SK-N-SH treated with all-trans-retinoic acid at 6 μM for 48 hours (cell line): ENCODE results near the gene ETS1.

Experiments used
- ATAC-seq: fragments of 200-7000 bp; cut with Tn5 transposase; 3 replicates; pipeline ENCODE4 v1.9.1; 2020; ENCODE audit warnings: mild to moderate bottlenecking, moderate library complexity
- ARNTL ChIP-seq: fragments of 450-650 bp; formaldehyde crosslinking; IDR thresholded peaks from 2 replicates; pipeline ENCODE4 v1.5.0; 2020; ENCODE audit warnings: low read depth, mild to moderate bottlenecking, moderate library complexity, borderline replicate concordance
- BACH2 ChIP-seq: fragments of 250-450 bp; sonication (Bioruptor Pico); IDR thresholded peaks from 2 replicates; pipeline ENCODE4 v1.9.0; 2021; ENCODE audit warnings: mild to moderate bottlenecking, borderline replicate concordance
- CREB5 ChIP-seq: fragments of 250-450 bp; sonication (Bioruptor Pico); IDR thresholded peaks from 2 replicates; pipeline ENCODE4 v1.5.1; 2020; ENCODE audit warnings: low read depth, mild to moderate bottlenecking, moderate library complexity
- CSDC2 ChIP-seq: fragments of 250-450 bp; sonication (Bioruptor Pico); IDR thresholded peaks from 2 replicates; pipeline ENCODE4 v1.5.0; 2020; ENCODE audit warnings: mild to moderate bottlenecking, moderate library complexity
- ESRRG ChIP-seq: fragments of 250-450 bp; sonication (Bioruptor Pico); IDR thresholded peaks from 2 replicates; pipeline ENCODE4 v1.6.1; 2021; ENCODE audit warnings: mild to moderate bottlenecking
- GLIS3 ChIP-seq: fragments of 250-450 bp; sonication (Bioruptor Pico); IDR thresholded peaks from 2 replicates; pipeline ENCODE4 v1.5.0; 2020; ENCODE audit warnings: mild to moderate bottlenecking, moderate library complexity
- ISL1 ChIP-seq: fragments of 250-450 bp; sonication (Bioruptor Pico); IDR thresholded peaks from 2 replicates; pipeline ENCODE4 v2.1.2; 2022; ENCODE audit warnings: mild to moderate bottlenecking, moderate library complexity
- OSR1 ChIP-seq: fragments of 250-450 bp; sonication (Bioruptor Pico); IDR thresholded peaks from 2 replicates; pipeline ENCODE4 v1.8.0; 2022; ENCODE audit warnings: moderate library complexity, mild to moderate bottlenecking, inconsistent platforms
- PATZ1 ChIP-seq: fragments of 250-450 bp; sonication (Bioruptor Pico); IDR thresholded peaks from 2 replicates; pipeline ENCODE4 v1.8.0; 2020; ENCODE audit warnings: mild to moderate bottlenecking, moderate library complexity, borderline replicate concordance
- PPARA ChIP-seq: fragments of 250-450 bp; sonication (Bioruptor Pico); IDR thresholded peaks from 2 replicates; pipeline ENCODE4 v1.5.0; 2020; ENCODE audit warnings: mild to moderate bottlenecking, borderline replicate concordance
- RARB ChIP-seq: fragments of 250-450 bp; sonication (Bioruptor Pico); IDR thresholded peaks from 2 replicates; pipeline ENCODE4 v1.8.0; 2021; ENCODE audit warnings: mild to moderate bottlenecking, moderate library complexity
- SNAI2 ChIP-seq: fragments of 250-450 bp; sonication (Bioruptor Pico); IDR thresholded peaks from 2 replicates; pipeline ENCODE4 v1.5.0; 2020; ENCODE audit warnings: mild to moderate bottlenecking, moderate library complexity
- TCF4 ChIP-seq: fragments of 250-450 bp; sonication (Bioruptor Pico); IDR thresholded peaks from 2 replicates; pipeline ENCODE4 v1.8.0; 2021; ENCODE audit warnings: mild to moderate bottlenecking, moderate library complexity, borderline replicate concordance
- TOX ChIP-seq: fragments of 250-450 bp; sonication (Bioruptor Pico); IDR thresholded peaks from 2 replicates; pipeline ENCODE4 v1.8.0; 2021; ENCODE audit warnings: mild to moderate bottlenecking, moderate library complexity, borderline replicate concordance
- ZC3H10 ChIP-seq: fragments of 250-450 bp; sonication (Bioruptor Pico); IDR thresholded peaks from 2 replicates; pipeline ENCODE4 v1.5.1; 2021; ENCODE audit warnings: mild to moderate bottlenecking, moderate library complexity
- ZFP30 ChIP-seq: fragments of 450-650 bp; formaldehyde crosslinking; IDR thresholded peaks from 2 replicates; pipeline ENCODE4 v1.5.0; 2022; ENCODE audit warnings: mild to moderate bottlenecking, moderate library complexity
- ZNF565 ChIP-seq: fragments of 450-650 bp; formaldehyde crosslinking; conservative IDR thresholded peaks from 2 replicates; pipeline ENCODE4 v1.5.0; 2020; ENCODE audit warnings: low read depth, mild to moderate bottlenecking, moderate library complexity
- ZNF70 ChIP-seq: fragments of 450-650 bp; formaldehyde crosslinking; IDR thresholded peaks from 2 replicates; pipeline ENCODE4 v1.5.0; 2020; ENCODE audit warnings: mild to moderate bottlenecking, moderate library complexity
- ZNF8 ChIP-seq: fragments of 450-650 bp; formaldehyde crosslinking; IDR thresholded peaks from 2 replicates; pipeline ENCODE4 v1.5.0; 2020; ENCODE audit warnings: mild to moderate bottlenecking, moderate library complexity
- TF ChIP-seq, protein P1 (sequence below): fragments of 250-450 bp; sonication (Bioruptor Pico); IDR thresholded peaks from 2 replicates; pipeline ENCODE4 v1.8.0; 2021; ENCODE audit warnings: low read depth, mild to moderate bottlenecking, moderate library complexity, borderline replicate concordance
- TF ChIP-seq, protein P2 (sequence below): fragments of 250-450 bp; sonication (Bioruptor Pico); IDR thresholded peaks from 2 replicates; pipeline ENCODE4 v1.5.0; 2020; ENCODE audit warnings: mild to moderate bottlenecking, moderate library complexity
- TF ChIP-seq, protein P3 (sequence below): fragments of 250-450 bp; sonication (Bioruptor Pico); IDR thresholded peaks from 2 replicates; pipeline ENCODE4 v1.5.1; 2021; ENCODE audit warnings: mild to moderate bottlenecking, moderate library complexity

The ETS1 gene

GRCh38 chr11:128482512-128483191 is 104.7 kb downstream of the ETS1 start:
- no peak for ATAC-seq
- TF ChIP-seq ZC3H10 (CRISPR knock-in tag) (no peak), ISL1 (CRISPR knock-in tag) (no peak), TOX (no peak)
- TF ChIP-seq, protein P1, sequence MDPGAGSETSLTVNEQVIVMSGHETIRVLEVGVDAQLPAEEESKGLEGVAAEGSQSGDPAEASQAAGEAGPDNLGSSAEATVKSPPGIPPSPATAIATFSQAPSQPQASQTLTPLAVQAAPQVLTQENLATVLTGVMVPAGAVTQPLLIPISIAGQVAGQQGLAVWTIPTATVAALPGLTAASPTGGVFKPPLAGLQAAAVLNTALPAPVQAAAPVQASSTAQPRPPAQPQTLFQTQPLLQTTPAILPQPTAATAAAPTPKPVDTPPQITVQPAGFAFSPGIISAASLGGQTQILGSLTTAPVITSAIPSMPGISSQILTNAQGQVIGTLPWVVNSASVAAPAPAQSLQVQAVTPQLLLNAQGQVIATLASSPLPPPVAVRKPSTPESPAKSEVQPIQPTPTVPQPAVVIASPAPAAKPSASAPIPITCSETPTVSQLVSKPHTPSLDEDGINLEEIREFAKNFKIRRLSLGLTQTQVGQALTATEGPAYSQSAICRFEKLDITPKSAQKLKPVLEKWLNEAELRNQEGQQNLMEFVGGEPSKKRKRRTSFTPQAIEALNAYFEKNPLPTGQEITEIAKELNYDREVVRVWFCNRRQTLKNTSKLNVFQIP (CRISPR knock-in tag), result no peak
- TF ChIP-seq, protein P2, sequence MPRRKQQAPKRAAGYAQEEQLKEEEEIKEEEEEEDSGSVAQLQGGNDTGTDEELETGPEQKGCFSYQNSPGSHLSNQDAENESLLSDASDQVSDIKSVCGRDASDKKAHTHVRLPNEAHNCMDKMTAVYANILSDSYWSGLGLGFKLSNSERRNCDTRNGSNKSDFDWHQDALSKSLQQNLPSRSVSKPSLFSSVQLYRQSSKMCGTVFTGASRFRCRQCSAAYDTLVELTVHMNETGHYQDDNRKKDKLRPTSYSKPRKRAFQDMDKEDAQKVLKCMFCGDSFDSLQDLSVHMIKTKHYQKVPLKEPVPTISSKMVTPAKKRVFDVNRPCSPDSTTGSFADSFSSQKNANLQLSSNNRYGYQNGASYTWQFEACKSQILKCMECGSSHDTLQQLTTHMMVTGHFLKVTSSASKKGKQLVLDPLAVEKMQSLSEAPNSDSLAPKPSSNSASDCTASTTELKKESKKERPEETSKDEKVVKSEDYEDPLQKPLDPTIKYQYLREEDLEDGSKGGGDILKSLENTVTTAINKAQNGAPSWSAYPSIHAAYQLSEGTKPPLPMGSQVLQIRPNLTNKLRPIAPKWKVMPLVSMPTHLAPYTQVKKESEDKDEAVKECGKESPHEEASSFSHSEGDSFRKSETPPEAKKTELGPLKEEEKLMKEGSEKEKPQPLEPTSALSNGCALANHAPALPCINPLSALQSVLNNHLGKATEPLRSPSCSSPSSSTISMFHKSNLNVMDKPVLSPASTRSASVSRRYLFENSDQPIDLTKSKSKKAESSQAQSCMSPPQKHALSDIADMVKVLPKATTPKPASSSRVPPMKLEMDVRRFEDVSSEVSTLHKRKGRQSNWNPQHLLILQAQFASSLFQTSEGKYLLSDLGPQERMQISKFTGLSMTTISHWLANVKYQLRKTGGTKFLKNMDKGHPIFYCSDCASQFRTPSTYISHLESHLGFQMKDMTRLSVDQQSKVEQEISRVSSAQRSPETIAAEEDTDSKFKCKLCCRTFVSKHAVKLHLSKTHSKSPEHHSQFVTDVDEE (CRISPR knock-in tag), result no peak

- TF ChIP-seq, protein P2 (CRISPR knock-in tag), result no peak
- TF ChIP-seq ZNF565 (no peak), ZNF70 (CRISPR knock-in tag) (no peak), ZC3H10 (CRISPR knock-in tag) (no peak), RARB (CRISPR knock-in tag) (no peak), SNAI2 (CRISPR knock-in tag) (no peak), ZNF8 (CRISPR knock-in tag) (no peak), ESRRG (CRISPR knock-in tag) (no peak), TCF4 (CRISPR knock-in tag) (no peak), GLIS3 (CRISPR knock-in tag) (no peak), PPARA (CRISPR knock-in tag) (no peak), TOX (no peak)
- ATAC-seq, result no peak
Measured at GRCh38 chr11:128482092-128482491, 105.3 kb downstream of the ETS1 start.

GRCh38 chr11:128481135-128481534 is 106.2 kb downstream of the ETS1 start:
- no peak for ATAC-seq
- TF ChIP-seq CREB5 (CRISPR knock-in tag), result no peak
- TF ChIP-seq ISL1 (CRISPR knock-in tag), result peak; percentile 35; the same call in 1 of the 2 replicates

DNA sequence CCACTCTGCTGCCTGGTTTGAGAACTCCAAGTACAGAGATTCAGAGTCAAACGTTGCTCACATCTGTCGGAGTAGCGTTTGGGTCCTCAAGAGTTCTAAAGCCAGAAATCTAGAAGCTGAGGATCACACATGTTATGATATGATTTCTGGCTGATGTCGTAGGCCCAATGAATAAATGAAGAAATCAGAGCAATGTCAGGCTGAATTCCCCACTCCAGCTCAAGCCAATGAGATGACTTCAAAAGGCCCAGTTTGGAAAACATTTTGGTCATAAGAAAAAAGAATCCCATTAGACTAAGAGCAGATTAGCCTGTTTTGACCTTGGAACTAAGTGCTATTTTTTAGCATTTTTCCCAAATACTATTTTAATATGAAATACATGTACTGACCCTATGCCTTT is 106.7 kb downstream of the ETS1 start:
- ATAC-seq, result no peak
- TF ChIP-seq, protein P3, sequence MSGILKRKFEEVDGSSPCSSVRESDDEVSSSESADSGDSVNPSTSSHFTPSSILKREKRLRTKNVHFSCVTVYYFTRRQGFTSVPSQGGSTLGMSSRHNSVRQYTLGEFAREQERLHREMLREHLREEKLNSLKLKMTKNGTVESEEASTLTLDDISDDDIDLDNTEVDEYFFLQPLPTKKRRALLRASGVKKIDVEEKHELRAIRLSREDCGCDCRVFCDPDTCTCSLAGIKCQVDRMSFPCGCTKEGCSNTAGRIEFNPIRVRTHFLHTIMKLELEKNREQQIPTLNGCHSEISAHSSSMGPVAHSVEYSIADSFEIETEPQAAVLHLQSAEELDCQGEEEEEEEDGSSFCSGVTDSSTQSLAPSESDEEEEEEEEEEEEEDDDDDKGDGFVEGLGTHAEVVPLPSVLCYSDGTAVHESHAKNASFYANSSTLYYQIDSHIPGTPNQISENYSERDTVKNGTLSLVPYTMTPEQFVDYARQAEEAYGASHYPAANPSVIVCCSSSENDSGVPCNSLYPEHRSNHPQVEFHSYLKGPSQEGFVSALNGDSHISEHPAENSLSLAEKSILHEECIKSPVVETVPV (CRISPR knock-in tag), result no peak
- TF ChIP-seq PATZ1 (no peak), GLIS3 (CRISPR knock-in tag) (no peak), ZFP30 (no peak), ARNTL (CRISPR knock-in tag) (no peak), CSDC2 (CRISPR knock-in tag) (no peak), SNAI2 (CRISPR knock-in tag) (no peak), ZC3H10 (CRISPR knock-in tag) (no peak), BACH2 (CRISPR knock-in tag) (no peak), OSR1 (CRISPR knock-in tag) (no peak), RARB (CRISPR knock-in tag) (no peak)
- TF ChIP-seq, protein P1 (CRISPR knock-in tag), result no peak
